GM21786 (cell line): ENCODE results near the gene MRPL47.
"Not testable (repeated sequence)": the region's sequence is repeated elsewhere in the genome, so short reads cannot be mapped to it uniquely, and the experiment has no call there.

ENCODE experiments used
- ATAC-seq: cut with Tn5 transposase; IDR thresholded peaks from one replicate; pipeline ENCODE4 v1.9.1; 2021; ENCODE audit not compliant: unreplicated experiment

Gene MRPL47

GRCh38 chr3:179604321-179605078 is at the start of gene MRPL47, which contains the start of gene NDUFB5:
MRPL47 (minus strand) TSS chr3:179604638; CDS start chr3:179604624, 14 bp downstream.
NDUFB5 (plus strand) TSS chr3:179604794; CDS start chr3:179604816, 22 bp downstream.
- peak; percentile 97 for ATAC-seq

GRCh38 chr3:179653096-179653797 is 48.8 kb upstream of the MRPL47 start:
- ATAC-seq: peak; percentile 51

- ATAC-seq: peak; percentile 55
Measured at GRCh38 chr3:179652447-179653095, 48.1 kb upstream of the MRPL47 start, which contains the start of gene USP13. USP13 (plus strand) TSS chr3:179653040; CDS start chr3:179653226, 186 bp downstream.

- ATAC-seq: no peak
Measured at GRCh38 chr3:179651687-179652446, 47.4 kb upstream of the MRPL47 start.

- no peak for ATAC-seq
Measured at GRCh38 chr3:179646177-179646576, 41.7 kb upstream of the MRPL47 start.

GRCh38 chr3:179643837-179644236 is 39.4 kb upstream of the MRPL47 start:
- ATAC-seq: not testable (repeated sequence)

GRCh38 chr3:179642871-179643270 is 38.4 kb upstream of the MRPL47 start:
- ATAC-seq: no peak

GRCh38 chr3:179640469-179640868 is 36.0 kb upstream of the MRPL47 start:
- no peak for ATAC-seq

GRCh38 chr3:179630753-179631451 is 26.5 kb upstream of the MRPL47 start:
- no peak for ATAC-seq

GRCh38 chr3:179624451-179624850 is 20.0 kb upstream of the MRPL47 start:
- ATAC-seq: no peak

- no peak for ATAC-seq
Measured at GRCh38 chr3:179622023-179622422, 17.6 kb upstream of the MRPL47 start.

- ATAC-seq: no peak
Measured at GRCh38 chr3:179615458-179616173, 11.2 kb upstream of the MRPL47 start.

- no peak for ATAC-seq
Measured at GRCh38 chr3:179613807-179614206, 9.4 kb upstream of the MRPL47 start.

GRCh38 chr3:179610066-179610465 is 5.6 kb upstream of the MRPL47 start:
- ATAC-seq: no peak

GRCh38 chr3:179608931-179609720 is 4.7 kb upstream of the MRPL47 start:
- ATAC-seq: peak; percentile 57

- ATAC-seq: no peak
Measured at GRCh38 chr3:179606534-179607085, 2.2 kb upstream of the MRPL47 start.

- no peak for ATAC-seq
Measured at GRCh38 chr3:179603831-179604230, 607 bp downstream of the MRPL47 start.

GRCh38 chr3:179603321-179603720 is 1.1 kb downstream of the MRPL47 start:
- ATAC-seq: no peak
